Measurements from ENCODE around the gene PDK2.

The PDK2 gene

GRCh38 chr17:50120475-50121253 lies 25.5 kb downstream of the PDK2 start:
- no peak for DNase-seq

GRCh38 chr17:50122945-50123344 lies 27.8 kb downstream of the PDK2 start:
- DNase-seq = no peak

GRCh38 chr17:50123649-50124349 lies 28.6 kb downstream of the PDK2 start:
- DNase-seq = no peak

GRCh38 chr17:50125420-50125997 lies 30.4 kb downstream of the PDK2 start:
- no peak for DNase-seq

GRCh38 chr17:50127697-50128361 lies 32.7 kb downstream of the PDK2 start:
- DNase-seq = no peak

GRCh38 chr17:50128441-50129352 lies 33.5 kb downstream of the PDK2 start:
- DNase-seq = no peak

GRCh38 chr17:50129353-50129727 lies 34.2 kb downstream of the PDK2 start:
- no peak for DNase-seq

- DNase-seq = peak; percentile 67
These were observed 34.8 kb downstream of the PDK2 start, which contains the start of gene SAMD14 for GRCh38 chr17:50129728-50130558. Gene SAMD14, minus strand, starts transcription at chr17:50130160. Its CDS starts 5,201 bp downstream, at chr17:50124959.

- no peak for DNase-seq
These were observed 35.6 kb downstream of the PDK2 start for GRCh38 chr17:50130559-50131305.

GRCh38 chr17:50132104-50132794 lies 37.1 kb downstream of the PDK2 start:
- no peak for DNase-seq

GRCh38 chr17:50133028-50133768 lies 38.0 kb downstream of the PDK2 start:
- peak; percentile 50 for DNase-seq

GRCh38 chr17:50133769-50134099 lies 38.6 kb downstream of the PDK2 start:
- no peak for DNase-seq

GRCh38 chr17:50134206-50135110 lies 39.3 kb downstream of the PDK2 start:
- no peak for DNase-seq

GRCh38 chr17:50135316-50136095 lies 40.4 kb downstream of the PDK2 start:
- DNase-seq = no peak

GRCh38 chr17:50136096-50136687 lies 41.0 kb downstream of the PDK2 start:
- DNase-seq = no peak

- DNase-seq = no peak
These were observed 41.9 kb downstream of the PDK2 start for GRCh38 chr17:50137042-50137441.
